ENCODE measurements around the gene HNF1A. TPM values are rescaled to one million over a fixed set of nuclear protein-coding genes. Genes with fewer than 3 reads are reported as not detected.
"Not testable (repeated sequence)": the region's sequence is repeated elsewhere in the genome, so short reads cannot be mapped to it uniquely, and the experiment has no call there.

Gene HNF1A
- total RNA-seq, 1 donor: not detected

- DNase-seq (ENCODE audit: low read depth in 2 of 3, low spot score in 2 of 3): peak; percentile 35 to 60 (median 50)
Observed at GRCh38 chr12:121038861-121039668, 60.7 kb downstream of the HNF1A start, which contains the start of gene OASL. Gene OASL (minus strand): TSS chr12:121039246. CDS start chr12:121038971, 275 bp downstream.

GRCh38 chr12:121043067-121043466 is 64.7 kb downstream of the HNF1A start:
- DNase-seq (ENCODE audit: low read depth in 2 of 3, low spot score in 2 of 3): no peak

- DNase-seq (ENCODE audit: low read depth in 2 of 3, low spot score in 2 of 3): not testable (repeated sequence)
Observed at GRCh38 chr12:121047400-121047799, 69.1 kb downstream of the HNF1A start.

GRCh38 chr12:121048442-121048841 is 70.1 kb downstream of the HNF1A start:
- no peak for DNase-seq (ENCODE audit: low read depth in 2 of 3, low spot score in 2 of 3)

- DNase-seq (ENCODE audit: low read depth in 2 of 3, low spot score in 2 of 3): no peak
Observed at GRCh38 chr12:121050725-121051124, 72.4 kb downstream of the HNF1A start.

Other genes starting within 250 kb of the HNF1A start
- gene SPPL3, start 74.2 kb upstream of the HNF1A start, total RNA-seq: 21.3 TPM
- 18.6 TPM for gene C12orf43, start 37.9 kb downstream of the HNF1A start, total RNA-seq
- gene OASL, start 60.7 kb downstream of the HNF1A start, total RNA-seq: 4.6 TPM
- 9.2 TPM for gene P2RX7, start 154.3 kb downstream of the HNF1A start, total RNA-seq
- gene P2RX4, start 231.6 kb downstream of the HNF1A start, total RNA-seq: 46.0 TPM

Measured in hematopoietic multipotent progenitor cell (in vitro differentiated cells).